Measurements from ENCODE around the gene CENPM. TPM values are rescaled to one million over a fixed set of nuclear protein-coding genes. Genes with fewer than 3 reads are reported as not detected.

Gene CENPM, protein sequence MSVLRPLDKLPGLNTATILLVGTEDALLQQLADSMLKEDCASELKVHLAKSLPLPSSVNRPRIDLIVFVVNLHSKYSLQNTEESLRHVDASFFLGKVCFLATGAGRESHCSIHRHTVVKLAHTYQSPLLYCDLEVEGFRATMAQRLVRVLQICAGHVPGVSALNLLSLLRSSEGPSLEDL
- 130 and 140 TPM in 2 replicates for total RNA-seq (2014; rRNA removed; shearing (Covaris generic))

DNA sequence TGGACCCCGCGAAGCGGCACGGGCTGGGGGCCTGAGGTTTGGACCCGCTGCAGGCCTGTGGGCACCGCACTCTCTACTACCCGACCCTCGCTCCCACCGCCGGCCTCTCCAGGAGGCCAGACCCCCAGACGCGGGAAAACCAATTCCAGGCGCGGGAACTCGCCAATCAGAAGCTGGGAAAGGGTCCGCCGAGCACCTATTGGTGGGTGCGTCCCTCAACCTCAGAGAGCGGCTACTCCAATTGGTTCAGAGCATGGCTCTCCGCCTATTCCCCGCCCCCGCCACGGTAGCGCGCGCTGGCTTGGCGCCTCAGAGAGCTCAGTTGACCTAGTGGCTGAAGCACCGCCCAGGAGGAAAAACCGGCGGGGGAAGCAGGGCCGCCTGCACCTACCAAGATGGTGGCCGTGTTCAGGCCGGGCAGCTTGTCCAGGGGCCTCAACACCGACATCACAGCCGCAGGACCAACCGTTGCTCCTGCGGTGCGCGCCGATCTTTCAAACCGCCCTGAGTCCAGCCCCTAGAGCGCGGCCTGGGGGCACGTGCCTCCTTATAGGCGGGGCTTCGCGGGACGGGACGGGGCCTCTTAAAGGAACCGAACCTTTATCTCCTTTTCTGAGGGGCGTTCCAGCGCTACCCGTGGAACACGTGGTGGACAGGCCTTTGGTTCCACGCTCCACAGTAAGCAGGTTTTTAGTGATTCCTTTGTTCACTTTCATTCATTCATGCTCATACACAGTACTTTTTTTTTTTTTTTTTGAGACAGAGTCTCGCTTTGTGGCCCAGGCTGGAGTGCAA, at the start of gene CENPM:
CENPM (minus strand) TSS at position 524 of the 795 bp plus-strand sequence; CDS start at position 448, 76 bp downstream.
- DNase-seq (ENCODE audit: low spot score) = peak; percentile 92

DNA sequence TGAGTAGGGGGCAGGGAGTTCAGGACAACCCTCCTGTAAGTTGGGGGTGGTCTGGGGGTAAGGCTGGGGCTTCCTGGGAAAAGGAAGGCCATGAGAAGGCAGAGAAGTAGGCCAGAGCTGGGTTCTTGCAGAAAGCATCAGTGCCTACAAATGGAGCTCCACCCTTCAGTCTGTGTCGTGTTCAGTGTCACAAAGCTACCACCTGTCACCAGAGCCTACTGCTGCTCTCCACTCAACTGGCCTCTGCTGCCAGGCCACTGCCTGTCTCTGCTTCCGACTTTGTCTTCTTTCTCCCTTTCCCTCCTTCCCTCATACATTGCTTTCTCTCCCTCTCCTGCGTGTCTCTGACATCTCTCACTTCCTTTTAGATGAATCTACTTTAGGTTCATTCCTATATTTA, 48.3 kb upstream of the CENPM start:
- no peak for DNase-seq (ENCODE audit: low spot score)

DNA sequence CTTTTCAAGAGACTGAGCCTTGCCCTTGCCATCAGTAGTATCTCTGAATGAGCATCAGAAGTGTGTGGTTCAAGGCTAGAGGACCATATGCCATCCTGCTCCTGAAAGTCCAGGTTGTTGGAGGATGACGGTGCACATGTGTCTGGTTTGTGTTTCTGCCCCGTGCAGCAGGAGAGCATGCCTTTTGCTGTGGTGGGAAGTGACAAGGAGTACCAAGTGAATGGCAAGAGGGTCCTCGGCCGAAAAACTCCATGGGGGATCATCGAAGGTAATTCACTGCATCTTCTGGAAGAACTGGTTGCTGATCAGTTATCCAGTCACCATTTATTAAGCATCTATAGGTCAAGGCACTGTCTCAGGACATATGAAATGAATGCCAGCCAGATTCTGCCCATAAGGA, 45.5 kb upstream of the CENPM start:
- DNase-seq (ENCODE audit: low spot score) = no peak

DNA sequence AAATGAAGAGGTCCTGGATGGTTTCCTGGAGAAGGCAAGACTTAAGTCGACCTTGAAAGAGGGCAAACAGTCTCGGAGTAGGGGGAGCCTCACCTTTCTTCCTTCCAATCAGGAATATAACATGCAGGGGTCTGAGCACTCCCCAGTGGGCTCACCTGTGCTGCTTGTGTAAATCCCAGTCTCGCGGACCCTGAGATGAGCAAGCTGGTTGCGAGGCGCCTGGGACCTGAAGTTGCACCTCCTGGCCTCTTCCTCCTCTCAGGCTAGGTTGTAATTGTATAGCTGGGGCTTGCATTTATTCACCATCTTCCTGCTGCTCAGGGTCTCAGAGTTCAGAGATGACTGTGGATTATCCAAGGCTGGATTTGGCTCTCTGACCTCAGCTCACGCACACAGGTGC, 44.2 kb upstream of the CENPM start:
- DNase-seq (ENCODE audit: low spot score) = no peak

DNA sequence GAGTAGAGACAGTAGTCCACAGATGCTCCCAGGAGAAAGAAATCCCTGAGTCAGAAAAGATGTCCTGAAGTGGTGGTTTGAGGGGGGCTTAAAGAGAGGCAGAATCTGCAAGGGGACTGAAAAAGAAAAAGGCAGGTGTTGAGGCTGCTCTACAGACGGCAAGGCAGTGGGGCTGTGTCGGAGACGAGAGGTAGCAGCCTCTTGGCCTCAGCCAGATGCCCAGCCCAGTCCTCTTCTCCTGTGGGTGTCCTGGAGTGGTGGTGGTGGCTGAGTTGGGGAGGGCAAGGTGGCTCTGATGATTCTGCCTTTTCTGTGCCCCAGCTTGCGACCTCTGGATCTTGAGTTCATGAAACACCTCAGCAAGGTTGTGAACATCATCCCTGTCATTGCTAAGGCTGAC, 42.3 kb upstream of the CENPM start:
- no peak for DNase-seq (ENCODE audit: low spot score)

DNA sequence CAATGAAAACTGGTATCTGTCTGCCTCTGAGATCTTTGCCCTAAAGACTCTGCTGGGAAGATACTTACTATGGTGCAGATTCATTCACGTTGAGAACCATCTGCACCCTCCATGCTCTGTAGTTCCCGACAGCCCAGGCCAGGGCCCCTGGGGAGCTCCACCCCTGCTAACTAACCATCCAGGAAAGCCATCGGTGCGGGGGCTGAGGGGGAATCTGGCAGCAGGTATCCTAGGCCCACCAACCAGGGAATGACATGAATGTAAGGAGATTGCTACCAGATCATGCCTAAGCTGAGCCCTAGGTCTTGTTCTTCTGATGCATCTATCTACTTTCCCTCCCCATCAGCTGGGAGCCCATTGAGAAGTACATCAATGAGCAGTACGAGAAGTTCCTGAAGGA, 40.3 kb upstream of the CENPM start:
- DNase-seq (ENCODE audit: low spot score) = no peak

DNA sequence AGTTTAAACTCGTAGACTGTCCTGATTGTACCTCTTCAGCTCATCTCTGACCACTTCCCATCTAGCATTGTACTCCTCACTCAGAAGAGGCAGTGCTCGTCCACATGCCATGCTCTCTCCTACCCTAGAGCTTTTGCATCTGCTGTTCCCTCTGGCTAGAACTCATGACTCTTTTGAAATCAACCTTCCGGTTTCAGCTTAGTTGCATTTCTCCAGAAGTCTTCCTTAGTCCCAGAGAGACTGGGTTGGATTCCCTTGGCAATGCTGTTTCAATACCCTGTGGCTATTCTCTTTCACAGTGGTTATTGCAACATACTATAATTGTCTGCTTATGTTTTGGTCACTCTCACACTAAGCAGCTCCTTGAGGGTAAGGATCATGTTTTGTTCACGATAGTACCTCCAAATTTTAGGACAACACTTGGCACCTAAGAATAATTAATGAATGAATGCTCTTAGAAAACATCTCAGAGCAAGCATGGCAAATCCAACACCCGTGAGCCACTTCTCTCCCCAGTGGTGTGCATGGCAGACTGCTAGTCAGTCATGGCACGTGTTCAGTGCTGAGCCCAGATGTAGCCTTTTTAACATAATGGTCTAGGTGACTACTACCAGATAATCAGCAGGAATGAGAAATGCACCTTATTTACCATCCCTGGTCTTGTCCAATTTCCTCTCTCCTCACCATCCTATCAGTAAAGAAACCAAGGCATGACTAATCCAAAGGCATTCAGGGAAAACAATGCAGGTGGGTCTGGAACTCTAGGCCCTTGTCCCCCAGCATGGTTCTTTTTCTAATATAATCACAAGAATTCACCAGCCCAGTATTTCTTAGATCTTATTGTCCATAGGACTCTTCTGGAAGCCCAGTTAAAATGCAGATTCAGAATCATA, 36.8 kb upstream of the CENPM start:
- DNase-seq (ENCODE audit: low spot score) = no peak

DNA sequence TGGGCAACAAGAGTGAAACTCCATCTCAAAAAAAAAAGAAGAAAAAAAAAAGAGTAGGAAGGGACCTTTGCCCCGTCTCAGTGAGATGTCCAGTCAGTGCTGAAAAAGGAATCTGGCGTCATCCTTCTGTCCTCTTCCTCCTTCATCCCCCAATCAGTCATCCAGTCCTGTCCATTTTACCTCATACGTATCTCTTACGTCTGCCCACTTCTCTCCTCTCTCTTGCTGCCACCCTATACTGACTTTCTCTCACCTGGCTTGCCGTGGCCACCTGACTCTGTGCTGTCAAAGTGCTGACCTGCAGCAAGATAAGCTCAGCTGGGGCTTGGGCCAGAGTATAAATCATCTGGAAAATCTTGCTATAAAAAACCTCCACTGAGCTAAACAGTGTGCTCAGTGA, 35.9 kb upstream of the CENPM start:
- no peak for DNase-seq (ENCODE audit: low spot score)

DNA sequence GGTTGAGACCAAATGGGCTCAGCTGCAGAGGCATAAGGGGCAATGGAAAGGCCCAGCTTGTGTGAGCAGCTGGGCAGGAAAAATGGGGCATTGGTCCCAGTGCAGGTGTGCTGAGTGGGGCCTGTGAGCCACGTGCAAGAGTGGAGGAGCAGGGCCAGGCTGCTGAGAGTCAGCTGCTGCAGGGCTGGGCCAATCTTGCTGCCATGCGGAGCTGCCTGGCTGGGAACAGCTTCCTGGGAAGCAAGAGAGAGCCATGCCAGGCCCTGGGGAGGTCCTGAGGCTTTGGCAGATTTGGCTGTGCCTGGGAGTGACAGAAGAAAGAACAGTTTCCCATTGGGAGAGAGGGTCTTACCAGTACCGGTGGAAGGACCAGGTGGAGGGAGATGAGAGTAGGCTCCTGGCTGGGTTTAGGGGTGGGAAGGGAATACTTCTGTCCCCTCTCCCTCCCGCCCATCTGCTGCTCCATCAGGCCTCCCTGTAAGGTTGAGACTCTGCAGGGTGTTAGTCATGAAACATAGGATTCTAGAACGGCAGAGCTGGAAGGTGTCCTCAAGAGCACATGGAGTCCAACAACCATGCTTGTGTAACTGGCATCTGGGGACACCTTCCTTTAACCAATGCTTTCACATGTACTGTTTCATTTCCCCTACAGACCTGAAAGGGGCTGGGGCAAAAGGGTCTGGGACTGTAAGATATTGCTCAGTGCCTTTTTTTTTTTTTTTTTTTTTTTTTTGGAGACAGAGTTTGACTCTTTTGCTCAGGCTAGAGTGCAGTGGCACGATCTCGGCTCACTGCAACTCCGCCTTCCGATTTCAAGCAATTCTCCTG, 32.7 kb upstream of the CENPM start:
- DNase-seq (ENCODE audit: low spot score) = no peak

DNA sequence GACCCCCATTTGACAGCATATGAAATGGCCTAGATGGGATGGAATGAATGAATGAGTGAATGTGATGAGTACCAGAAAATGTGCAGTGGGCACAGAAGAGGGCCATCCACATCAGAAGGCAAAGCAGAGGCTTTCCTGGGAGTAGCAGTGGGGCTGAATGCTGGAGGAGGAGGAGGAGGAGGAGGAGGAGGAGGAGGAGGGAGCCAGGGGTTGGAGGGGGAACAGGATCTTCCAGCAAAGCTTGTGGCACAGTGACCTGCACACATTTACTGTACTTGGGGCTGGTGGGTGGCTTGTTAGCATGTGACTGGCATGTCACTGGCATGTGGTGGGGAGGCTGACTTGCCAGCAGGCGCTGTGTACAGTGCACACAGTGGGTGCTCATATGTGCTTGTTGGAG, 31.8 kb upstream of the CENPM start:
- no peak for DNase-seq (ENCODE audit: low spot score)

DNA sequence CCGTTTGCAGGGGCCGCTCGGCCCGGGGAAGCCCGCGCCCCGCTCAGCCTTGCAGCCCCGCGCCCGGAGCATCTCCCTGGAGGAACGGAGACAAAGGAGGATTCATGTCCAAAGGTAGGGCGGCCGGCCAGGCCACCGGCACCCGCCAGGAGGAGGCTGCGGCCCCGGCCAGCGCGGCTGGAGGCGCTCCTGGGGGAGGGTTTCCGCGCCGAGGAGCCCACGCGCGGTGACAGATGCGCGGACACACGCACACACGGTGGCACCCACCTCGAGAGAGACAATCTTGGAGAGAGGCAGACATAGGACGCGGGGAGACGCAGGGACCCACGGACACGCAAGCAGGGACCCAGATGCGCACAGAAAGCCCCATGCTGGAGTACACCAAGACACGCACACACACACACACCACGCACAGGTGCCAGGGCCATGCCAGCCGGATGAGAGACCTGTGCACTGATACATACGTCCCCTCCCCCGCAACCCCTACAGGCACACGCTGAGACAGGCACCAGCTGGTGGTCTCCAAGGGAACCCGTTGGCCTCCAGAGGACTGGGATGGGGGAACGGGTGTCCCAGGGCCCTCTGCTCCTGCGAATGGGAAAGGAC, 30.1 kb upstream of the CENPM start:
- DNase-seq (ENCODE audit: low spot score) = no peak

DNA sequence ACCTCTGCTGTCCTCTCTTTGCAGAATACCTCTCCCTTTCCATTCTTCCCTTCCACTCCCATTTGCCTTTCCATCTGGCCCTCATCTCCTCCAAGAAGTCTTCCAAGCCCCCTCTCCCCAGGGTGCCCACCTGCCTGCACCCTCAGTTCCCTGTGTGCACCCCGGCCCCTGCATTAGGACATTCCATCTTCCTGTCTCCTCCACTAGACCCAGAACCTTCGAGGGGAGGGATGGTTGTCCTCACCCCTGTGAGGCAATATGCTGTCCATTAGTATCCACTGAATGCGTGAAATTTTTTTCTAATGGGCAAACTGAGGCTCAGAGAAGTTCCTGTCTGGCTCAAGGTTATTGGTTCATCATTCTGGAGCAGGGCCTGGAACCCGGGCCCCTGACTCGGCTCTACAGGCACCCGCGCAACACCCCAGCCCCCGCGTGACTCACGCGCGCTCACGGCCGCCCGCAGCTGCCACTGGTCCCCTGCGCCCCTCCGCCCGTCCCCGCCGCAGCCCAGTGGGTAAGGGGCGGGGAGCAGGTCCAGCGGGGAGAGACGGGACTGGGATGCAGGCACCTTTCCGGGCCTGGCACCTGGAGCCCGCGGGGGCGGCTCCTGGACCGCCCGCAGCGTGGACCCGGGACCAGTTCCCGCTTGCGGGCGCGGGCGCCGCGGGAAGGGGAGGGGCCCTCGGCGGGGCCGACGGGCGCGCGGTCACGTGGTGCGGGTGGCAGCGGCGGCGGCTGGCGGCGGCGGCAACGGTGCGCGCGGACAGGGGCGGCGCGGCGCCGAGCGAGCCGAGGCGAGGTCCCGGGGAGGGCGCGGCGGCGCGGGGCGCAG, 29.3 kb upstream of the CENPM start:
- DNase-seq (ENCODE audit: low spot score) = no peak

DNA sequence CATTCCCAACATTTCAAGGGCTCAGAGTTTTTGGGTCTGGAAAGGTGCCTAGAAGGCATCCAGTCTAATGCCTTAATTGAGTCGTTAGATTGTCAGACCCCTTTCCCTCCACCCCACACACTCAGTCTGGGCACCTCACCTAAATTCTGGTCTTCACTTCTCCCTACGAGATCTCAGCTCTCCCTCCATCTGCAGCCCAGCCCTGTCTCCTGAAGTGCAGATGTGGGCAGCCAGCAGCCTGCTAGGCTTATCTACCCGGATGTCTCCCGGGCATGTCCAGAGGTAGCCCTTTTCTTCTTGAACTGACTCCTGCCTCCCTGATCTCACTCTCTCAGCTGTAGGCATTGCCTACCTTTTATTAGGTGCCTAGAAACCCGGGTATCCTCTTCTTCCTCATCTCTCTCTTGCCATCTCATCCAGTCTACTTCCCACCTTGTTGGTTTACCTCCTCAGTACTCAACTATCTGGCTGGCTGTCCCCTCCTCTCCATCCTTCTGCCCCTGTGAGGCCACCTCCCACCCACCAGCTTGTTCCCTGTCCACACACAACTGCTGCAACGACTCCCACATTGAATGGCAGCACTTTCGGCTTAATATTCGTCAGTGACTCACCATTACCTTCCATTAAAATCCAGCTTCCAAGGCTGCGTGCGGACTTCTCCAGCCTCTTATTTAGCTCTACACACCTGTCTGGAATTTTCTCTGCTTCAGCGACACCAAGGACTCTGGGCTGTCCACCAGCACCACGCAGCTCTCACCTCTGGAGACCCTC, 28.5 kb upstream of the CENPM start:
- DNase-seq (ENCODE audit: low spot score) = no peak

DNA sequence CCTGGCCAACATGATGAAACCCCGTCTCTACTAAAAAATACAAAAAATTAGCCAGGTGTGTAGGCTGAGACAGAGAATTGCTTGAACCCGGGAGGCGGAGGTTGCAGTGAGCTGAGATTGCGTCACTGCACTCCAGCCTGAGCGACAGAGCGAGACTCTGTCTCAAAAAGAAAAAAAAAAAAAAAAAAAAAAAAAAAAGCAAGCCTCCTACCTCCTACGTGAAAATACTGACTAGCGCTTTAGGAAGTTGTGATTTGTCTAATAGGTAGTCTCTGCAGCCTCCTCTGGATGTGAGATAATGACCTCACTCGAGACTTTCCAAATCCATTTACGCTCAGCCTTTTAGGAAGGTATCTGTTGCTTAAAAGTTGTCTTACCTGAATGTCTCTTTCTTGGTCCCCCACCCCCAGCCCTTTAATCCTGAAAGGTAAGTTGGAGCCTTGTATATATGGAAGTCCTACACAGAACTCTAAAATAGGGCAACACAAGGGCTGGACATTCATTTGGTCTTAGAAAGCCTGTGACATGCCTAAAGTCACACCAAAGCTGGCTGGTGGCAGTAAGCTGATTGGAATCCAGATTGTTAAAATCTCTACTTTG, 27.8 kb upstream of the CENPM start:
- no peak for DNase-seq (ENCODE audit: low spot score)

DNA sequence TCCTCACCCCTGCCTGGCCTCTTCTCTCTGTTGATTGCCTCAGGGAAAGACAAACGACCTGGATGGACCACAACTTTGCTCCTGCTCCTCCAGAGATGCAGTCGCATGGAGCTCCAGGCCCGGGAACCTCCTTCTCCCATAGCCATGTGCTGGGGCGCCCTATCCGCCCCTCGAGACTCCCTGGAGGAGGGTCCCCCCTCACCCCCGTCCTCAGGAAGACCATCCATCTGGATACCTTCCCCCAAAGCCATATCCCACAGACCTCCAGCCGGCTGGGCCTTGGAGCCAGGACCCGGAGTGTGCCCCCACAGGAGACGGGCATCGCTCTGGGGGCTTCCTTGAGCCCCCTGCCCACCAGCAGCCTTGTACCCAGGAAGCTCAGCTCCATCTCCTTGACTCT, 24.5 kb upstream of the CENPM start:
- no peak for DNase-seq (ENCODE audit: low spot score)

DNA sequence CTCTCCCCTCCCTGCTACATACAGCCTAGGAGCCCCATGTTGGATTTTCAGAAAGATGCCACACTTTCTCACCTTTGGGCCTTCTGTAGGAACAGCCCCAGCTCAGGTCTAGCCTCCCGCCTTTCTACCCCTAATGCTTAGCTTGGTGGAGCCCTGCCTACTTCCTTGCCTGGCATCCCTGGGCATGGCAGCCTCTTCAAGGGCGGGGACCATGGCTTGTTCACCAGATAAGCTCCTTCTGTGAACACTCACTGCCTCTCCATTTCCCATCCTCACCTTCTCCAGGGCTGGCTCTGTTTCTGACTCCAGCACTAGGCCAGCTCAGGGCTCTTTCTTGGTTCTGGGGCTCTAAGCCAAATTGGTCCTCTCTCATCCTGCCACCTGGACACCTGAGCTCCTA, 23.6 kb upstream of the CENPM start:
- DNase-seq (ENCODE audit: low spot score) = no peak

DNA sequence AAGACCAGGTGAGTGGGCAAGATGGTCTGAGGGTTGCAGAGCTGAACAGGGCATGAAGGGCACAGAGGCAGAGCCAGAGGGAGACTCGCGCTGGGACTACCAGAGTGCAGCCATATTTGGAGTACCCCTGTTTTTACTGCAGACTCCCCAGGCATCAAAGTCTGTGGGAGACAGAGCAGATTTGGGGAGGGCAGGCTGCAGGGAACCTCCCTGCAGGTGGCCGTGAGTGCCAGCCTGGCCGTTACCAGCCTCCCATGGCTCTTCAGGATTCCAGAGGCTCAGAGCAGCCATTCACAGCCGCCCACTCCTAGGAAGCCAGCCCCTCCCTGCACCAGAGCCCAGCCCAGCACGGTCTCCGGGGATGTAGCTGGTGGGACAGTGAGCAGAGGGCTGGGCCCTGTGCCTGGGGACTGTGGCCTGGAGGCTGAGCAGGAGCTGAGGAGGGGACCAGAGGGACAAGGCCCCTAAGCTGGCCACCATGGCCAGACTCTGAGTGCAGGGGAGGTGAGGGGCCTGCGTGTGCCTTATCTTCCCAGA, 22.2 kb upstream of the CENPM start, which contains the start of gene SEPTIN3:
SEPTIN3 (plus strand) TSS at position 334 of the 537 bp plus-strand sequence. CDS start 2,050 bp downstream, outside the sequence.
- no peak for DNase-seq (ENCODE audit: low spot score)

DNA sequence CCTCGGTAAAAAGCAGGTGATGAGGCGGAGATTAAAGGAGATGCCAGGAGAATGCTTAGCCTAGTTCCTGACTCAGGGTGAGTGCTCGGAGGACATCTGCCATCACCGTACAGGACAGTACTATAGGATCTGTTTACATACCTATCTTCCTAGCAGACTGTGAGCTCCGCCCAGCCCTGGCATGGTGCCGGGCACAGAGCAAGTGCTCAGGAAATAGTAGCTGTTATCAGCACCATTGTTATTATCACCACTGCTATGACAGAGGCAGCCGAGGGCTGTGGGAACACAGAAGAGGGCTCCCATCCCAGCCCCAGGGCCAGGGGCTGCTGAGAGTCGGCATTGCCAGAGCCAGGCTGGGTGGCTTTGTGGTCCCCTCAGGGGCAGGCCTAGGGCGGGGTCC, 21.6 kb upstream of the CENPM start:
- no peak for DNase-seq (ENCODE audit: low spot score)
